Superior temporal gyrus (tissue), 1 donor: ENCODE results near the gene TEDC2.
A peak's percentile ranks its signal among the peaks of the same experiment; 100 is the strongest.

ENCODE experiments used
- DNase-seq: peaks from one replicate; pipeline ENCODE4 v3.0.0-alpha.2; 2016; ENCODE audit errors: extremely low spot score

The TEDC2 gene

DNA sequence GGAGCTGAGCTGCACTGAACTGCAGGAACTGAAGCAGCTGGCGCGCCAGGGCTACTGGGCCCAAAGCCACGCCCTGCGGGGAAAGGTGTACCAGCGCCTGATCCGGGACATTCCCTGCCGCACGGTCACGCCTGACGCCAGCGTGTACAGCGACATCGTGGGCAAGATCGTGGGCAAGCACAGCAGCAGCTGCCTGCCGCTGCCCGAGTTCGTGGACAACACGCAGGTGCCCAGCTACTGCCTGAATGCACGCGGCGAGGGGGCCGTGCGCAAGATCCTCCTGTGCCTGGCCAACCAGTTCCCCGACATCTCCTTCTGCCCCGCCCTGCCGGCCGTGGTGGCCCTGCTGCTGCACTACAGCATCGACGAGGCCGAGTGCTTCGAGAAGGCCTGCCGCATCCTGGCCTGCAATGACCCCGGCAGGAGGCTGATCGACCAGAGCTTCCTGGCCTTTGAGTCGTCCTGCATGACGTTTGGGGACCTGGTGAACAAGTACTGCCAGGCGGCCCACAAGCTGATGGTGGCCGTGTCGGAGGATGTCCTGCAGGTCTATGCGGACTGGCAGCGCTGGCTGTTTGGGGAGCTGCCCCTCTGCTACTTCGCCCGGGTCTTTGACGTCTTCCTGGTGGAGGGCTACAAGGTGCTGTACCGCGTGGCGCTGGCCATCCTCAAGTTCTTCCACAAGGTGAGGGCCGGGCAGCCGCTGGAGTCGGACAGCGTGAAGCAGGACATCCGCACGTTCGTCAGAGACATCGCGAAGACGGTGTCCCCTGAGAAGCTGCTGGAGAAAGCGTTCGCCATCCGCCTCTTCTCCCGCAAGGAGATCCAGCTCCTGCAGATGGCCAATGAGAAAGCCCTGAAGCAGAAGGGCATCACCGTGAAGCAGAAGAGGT is 36.6 kb downstream of the TEDC2 start:
- no peak for DNase-seq

DNA sequence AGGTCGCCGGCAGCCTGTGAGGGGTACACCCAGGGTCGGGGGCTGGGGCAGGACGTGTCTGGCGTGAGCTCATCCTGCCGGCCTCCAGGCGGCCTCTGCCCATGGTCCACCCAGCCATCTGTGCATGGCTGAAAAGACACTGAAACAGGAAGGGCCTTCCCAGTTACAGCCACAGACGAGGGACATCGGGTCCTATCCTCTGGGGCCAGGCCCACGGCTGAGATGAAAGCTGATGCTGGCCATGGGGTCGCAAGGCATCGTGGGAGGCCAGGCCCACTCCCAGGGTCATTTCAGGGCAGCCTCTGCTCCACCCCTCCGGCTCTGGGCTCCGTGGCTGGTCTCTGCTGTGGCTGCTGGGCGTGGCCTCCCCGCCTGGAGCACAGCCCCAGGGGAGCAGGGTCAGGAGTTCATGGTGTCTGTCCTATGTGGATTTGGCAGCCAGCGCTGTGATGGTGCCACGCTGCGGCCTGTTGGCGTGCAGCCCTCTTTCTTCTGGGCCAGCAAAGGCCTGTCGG is 37.3 kb downstream of the TEDC2 start:
- no peak for DNase-seq

DNA sequence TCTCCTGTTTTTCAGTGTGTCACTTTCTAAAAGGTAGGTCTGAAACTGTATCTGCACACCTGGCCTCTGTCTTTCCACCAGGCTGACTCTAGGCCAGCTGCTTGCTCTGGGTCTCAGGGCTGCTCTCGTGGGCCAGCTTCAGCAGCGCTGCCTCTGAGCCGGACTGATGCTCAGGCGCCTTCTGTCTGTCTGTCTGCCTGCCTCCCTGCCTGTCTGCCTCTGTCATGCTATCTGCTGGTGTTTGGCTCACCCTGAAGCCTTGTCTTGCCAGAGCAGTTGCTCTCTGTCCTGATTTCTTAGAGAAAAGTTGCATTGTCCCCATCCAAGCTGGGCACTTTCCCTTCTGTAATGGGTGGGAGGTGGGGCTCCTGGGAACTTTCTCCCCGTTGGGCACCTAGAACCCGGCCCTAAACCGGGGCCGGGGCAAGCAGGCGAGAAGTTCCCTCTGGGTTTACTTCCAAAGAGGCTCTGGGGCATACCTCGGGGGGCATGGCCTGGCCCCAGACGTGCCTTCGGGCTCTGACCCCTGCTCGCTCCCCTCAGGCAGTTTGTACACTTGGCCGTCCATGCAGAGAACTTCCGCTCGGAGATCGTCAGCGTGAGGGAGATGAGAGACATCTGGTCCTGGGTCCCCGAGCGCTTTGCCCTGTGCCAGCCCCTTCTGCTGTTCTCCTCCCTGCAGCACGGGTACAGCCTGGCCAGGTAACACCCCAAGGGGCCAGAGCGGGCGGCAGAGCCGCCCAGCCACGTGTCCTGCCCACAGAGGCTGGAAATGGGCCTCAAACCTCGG is 38.0 kb downstream of the TEDC2 start:
- DNase-seq = no peak

DNA sequence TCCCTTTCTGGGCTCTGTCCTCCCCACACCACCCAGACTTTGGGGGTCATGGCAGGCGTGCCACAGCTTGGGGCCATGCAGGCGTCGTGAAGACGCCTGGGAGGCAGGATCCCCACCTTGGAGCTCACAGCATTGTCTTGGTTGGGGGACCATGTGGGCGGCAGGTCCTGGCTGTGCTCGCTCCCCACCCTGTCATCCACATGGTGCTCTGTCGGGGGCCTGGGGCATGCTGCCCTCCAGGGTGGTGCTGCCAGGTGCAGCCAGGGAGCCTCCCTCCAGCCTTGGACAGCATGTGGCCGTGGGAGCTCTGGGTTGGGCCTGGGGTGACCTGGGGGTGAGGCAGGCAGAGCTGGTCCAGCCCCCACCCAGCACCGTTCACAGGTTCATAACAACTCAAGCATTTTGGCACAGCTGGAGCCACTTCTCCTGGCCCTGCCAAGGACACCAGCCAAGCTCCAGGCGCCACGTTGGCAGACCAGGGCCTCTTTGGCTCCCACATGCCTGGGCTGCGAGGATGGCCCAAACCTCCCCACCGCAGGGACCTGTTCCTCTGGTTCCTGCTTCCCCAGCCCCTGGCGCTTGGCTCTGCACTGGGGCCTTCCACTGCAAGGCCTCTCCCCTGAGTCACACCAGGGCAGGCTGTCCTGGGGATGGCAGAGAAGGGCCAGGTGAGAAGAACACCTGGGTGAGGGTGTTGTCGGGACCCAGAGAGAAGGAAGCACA is 38.8 kb downstream of the TEDC2 start:
- no peak for DNase-seq

DNA sequence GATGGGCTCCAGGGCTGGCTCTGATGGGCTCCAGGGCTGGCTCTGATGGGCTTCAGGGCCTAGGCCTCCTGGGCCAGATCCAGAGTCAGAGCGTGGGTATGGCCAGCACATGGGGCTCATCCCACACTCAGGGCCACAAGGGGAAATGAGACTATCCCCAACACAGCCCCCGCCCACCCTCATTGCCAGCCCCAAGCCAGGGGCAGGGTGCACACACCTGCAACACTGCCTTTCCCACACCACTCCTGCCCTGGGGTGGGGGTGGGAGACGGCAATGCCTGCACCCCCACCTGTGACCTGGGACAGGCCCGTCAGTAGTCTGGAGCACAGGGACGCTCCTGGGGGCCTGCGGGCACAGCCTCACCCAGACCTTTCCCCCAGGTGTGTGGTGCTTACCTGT is 39.5 kb downstream of the TEDC2 start:
- DNase-seq = no peak

DNA sequence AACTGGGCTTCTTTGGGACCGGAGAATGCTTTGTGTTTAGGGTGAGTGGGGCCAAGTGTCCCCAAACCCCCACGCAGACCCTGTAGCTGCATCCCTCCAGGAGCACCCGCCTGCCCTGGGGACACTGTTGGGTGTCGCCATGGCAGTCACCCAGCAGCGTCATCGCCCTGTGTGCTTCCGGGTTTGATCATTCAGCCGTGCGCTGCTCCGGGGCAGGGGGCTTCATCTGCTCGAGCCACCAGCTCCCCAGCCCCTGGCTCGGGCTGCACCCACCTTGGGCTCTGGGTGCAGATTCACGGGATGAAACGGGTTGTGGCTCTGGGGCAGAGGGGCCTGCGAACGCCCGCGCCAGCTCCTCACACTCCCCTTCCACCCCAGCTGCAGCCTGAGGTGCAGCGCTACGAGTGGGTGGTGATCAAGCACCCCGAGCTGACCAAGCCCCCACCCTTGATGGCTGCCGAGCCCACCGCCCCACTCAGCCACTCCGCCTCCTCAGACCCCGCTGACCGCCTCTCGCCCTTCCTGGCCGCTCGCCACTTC is 40.1 kb downstream of the TEDC2 start:
- no peak for DNase-seq

DNA sequence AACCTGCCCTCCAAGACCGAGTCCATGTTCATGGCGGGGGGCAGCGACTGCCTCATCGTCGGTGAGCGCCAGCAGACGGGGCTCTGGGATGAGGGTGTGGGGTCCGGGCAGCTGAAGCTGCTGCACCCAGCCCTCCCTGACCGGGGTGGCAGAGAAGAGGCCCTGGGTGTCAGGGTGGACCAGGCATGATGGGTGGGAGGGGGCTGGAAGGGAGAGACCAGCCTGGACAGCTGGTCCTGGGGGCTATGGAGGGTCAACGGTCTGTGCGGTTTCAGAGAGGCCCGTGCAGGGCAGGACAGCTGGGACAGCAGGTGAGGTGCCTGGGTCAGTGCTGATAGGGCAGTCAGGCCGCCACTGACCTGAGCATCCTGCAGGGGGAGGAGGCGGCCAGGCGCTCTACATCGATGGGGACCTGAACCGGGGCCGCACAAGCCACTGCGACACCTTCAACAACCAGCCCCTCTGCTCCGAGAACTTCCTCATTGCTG is 40.6 kb downstream of the TEDC2 start:
- no peak for DNase-seq

DNA sequence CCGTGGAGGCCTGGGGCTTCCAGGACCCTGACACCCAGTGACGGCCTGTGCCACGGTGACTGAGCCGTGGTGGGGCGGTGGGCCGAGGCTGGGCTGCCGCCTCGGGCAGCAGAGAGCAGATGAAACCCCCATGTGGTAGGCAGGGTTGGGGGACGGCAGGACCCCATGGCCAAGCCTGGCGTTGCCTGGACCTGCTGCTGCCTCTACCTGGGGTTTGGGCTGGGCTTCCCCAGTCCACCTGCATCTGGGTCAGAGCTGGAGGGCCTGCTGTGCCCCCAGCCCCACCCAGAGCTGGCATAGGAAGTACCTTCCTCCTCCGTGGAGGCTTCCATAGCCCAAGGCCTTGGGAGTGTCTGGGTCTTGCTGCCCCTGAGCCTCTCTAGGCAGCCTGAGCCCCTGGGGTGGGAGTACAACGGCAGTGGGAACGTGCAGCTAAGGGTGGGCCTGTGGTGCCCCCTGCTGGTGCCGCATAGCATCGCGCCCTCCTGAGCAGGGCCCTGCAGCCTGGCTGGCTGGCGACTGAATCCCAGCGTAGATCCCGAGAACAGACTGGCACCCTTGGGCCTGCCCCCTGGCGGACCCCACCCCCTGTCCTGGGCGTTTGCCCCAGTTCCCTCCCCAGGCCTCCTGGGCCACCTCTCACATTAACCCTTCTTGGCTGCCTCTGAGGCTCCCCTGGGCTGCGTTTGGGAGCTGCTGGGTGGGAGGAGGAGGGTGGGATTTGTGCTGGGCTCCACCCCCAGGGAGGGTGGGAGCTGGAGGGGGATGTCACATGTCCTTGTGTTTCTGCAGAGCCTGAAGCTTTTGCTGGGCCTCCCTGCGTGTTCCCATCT is 41.2 kb downstream of the TEDC2 start:
- DNase-seq = peak; percentile 89

DNA sequence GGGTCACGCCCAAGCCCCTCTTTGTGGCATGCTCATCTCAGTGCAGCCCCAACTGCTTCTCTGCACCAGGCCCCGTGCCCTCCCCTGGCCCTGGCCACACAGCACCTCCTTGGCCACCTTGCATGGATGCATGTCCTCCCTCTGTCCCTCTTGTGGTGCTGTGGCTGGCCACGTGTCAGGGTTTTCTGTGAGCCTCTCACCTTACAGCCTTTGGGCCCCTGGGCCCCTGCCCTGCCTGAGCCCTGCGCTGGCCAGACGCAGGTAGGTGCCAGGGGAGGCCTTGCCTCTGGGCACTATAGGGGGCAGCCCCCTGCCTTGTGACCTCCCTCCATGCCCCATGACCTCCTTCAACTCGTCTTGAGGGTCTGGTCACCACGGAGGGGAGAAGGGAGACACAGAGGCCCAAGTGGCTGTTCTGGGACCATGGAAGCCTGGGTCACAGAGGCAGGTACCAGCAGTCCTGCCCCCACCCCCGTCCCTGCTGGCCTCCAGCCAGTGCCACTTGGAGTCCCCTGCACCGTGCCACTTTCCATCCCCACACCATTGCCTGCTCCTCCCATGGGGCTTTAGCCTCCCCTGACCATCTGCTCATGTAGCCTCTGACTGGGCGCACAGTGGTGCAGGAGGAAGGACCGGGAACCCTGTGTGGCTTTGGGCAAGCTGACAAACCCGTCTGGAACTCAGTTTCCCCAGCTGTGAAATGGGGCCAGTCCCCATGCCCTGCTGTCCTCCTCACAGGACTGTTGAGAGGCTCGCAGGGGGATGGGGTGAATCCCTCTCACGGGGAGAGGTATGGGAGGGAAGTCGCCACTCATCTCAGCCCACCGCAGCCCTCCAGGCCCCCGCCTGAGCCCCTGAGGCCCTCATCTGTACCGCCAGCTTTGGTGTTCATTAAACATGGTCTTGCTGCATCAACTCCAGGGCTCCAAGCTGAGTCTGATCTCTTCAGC is 42.3 kb downstream of the TEDC2 start:
- DNase-seq = no peak

DNA sequence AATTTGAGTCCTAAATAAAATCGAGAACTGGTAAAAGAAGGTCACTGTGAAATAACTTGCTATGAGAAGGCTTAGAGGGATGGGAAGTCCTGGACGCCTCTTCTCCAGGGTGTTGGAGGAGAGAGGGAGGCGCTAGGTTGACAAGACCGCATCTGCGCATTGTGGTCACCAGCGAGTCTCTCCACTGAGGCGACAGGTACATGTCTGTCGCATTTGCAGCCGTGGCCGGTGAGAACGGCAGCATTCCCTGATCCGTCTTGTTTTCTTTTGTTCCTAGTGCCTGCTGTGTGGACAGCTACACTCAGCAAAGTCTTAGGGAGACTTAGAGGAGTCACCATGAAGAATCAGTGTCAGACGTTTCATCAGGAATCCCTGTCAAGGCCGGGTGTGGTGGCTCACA is 45.8 kb downstream of the TEDC2 start:
- DNase-seq = no peak

DNA sequence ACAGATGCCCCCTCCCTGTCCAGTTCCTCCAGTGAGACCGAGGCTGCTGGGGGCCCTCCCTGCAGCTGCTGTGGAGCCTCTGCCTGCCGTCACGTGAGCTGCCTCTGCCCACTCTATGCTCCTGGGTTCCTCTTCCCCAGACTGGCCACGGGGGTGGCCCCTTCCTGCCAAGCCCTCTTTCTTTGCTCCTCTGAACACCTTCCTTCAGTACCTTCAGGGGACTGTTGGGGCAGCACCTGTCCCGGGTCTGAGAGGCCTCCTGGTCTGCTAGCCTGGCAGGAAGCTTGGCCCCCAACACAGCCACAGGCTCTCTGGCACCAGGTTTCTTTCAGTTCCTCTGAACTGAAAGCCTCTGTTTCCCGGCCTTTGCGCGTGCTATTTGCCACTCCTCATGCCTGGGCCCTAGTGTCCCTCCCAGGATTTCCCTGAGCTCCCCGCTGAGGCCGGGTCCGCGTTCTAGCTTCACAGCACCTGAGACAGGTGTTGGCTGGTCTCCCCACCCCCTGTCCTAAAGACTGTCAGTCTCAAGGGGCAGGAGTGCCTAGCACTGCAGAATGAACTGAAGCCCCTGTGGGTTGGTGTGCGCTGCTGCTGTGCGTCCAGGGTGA is 47.2 kb downstream of the TEDC2 start:
- no peak for DNase-seq

DNA sequence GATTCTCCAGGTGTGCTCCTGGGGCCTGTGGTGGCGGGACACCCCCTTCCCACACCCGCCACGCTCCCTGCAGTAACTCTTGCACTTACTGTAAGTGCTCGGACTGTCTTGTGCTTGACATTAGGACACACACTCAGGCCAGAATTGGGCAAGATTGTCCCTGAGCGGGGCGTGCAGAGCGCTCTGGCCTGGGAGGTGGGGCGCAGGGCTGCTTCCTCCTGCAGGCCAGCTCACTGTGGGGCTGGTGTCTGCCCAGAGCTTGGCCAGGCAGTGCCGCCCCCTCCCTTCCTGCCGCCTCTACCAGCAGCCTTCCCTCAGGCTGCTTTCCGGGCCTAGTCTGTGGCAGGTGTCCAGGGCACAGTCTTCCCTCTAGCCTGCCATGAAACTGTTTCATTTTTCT is 47.8 kb downstream of the TEDC2 start:
- DNase-seq = no peak

DNA sequence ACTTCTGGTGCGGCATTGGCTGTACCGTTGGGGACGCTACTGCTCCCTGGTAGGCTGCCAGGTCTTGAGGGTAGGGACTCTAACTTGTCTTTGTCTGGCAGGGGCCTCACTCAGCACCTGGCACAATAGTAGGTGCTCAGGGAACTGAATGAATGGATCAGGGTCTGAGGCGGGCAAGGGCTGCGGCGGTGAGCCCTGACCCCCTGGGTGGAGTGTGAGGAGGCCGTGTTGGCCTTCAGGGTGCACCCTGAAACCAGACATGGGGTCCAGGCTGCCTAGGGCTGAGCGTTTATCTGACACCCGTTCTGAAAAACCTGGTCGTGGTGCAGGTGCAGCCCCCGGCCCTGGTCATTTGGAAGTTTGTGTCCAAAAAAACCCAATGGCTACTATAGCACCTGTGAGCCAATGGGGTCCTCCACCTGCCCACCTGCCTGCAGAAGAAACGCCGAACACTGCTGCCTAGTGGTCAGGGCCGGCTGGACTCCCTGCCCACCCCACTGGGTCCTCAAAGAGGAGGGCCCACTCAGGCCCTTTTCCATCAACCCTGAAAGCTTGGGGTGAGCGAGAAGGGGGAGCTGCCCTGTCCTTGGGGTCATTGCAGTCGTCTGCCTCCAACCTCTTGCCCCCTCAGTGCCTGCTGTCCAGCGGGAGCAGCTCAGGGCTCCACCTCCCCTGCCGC is 49.0 kb downstream of the TEDC2 start:
- DNase-seq = no peak

DNA sequence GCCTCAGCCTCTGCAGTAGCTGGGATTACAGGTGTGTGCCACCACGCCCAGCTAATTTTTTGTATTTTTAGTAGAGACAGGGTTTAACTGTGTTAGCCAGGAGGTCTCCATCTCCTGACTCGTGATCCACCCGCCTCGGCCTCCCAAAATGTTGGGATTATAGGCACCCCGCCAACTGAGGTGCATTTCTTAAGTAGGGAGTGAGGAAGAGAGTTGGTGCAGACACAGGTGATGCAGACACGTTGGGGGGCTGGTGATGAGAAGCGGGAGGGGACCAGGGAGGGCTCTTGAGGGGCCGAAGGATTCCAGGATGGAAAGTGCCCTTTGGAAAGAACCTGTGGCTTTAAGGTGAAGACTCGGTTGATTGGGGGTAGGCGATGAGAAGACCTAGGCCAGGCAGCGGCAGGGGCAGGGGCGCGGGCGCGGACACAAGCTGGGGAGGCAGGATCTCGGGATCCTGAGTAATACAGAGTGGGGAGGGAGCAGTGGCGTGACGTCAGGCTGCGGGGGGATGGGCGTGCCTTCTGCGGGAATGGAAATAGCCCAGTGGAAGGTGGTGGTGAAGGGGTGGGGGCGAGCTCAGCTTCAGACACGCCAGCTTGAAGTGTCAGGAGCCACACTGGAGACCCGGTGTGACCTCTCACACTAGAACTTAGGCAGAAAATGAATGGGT is 51.4 kb downstream of the TEDC2 start:
- DNase-seq = peak; percentile 57

DNA sequence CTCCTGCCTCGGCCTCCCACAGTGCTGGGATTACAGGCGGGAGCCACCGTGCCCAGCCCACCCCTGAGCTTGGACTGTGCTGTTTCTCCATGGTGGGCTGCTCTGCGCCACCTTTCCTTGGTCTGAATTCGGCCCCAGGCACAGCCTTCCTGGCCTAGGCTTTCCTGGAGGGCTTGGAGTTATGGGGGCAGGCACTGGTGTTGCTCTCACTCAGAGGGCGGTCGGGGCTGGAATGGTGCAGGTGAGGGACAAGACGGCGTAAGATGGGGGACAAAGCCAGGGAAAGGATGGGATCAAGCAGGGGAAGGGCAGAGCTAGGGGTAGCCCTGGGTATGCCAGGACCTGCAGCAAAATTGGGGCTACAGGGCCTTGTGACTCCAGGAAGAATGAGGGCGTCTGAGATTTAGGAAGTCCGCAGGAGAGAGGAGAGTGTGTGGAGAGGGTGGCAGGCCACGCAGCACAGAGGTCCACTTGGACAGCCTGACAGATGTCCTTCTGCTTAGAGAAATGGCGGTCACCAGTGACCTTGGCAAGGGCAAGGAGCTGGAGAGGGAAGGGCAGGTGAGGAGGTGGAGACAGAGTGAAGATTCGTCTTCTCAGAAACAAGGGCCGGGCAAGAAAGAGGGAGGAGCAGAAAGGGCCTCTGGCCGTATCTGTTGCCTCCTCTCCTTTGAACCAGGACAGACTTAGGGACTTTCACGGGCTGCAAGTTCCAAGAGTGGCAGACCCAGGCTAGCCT is 52.3 kb downstream of the TEDC2 start:
- no peak for DNase-seq

DNA sequence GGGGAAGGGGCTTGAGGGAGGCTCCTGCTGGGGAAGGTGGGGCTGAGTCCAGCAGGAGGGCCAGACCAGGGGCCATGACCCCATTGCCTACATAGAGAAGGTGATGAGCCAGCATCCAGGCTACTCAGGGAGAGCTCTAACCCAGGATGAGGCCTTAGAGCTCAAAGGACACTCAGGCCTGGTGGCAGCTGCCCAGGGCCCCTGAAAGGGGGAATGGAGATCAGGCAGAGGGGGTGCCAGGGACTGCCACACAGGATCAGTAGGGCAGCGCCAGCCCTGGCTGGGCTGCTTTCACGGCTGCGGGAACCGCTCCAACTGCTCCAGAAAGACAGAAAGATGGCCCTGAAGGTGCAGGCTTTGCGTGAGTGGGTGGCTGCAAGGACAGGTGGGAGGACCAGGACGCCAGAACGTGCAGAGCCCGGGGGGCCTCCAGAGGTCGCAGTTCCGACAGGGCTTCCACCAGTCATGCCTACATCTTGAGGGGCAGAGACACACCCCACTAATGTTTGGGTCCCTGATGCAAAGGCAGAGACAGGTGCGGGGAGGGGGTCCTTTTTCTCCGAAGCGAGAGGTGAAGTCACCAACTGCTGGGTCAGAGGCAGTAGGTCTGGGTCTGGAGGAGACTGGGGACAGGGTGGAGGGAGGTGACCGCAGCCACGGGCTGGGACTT is 53.0 kb downstream of the TEDC2 start:
- no peak for DNase-seq
